ENCODE results near the gene JAKMIP3.

The JAKMIP3 gene

GRCh38 chr10:132113766-132114365, 48.1 kb downstream of the JAKMIP3 start:
- DNase-seq = no peak

GRCh38 chr10:132114953-132115520, 49.3 kb downstream of the JAKMIP3 start:
- DNase-seq = no peak
